ENCODE data around the gene SUCNR1.

DNA sequence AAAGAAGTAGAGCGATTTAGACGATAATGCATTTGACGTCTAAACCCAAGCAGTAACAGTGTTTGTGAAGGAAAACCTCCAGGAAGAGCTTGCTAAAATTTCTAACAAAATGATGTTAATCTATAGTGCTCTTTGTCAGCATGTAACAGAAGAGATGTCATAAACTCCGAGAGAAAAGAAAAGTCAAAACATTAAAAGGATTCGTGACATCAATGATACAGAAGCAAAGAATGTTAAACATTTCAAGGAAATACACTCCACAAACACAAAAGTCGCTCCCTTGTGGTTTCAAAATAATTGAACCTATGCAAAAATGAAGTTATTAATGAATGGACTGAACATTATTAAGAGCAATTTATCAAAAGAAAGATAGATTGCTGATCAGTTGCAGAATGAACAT, 31.6 kb upstream of the SUCNR1 start:
- TF ChIP-seq GATA2 (IDR thresholded peaks at IDR 0.05; ENCODE audit: low read depth, low read length) (no peak), GATA3 (IDR thresholded peaks at IDR 0.05; ENCODE audit: low read depth, low read length) (no peak)
